GM19397 (cell line): ENCODE data around the gene TTC33.

Source experiments
- ATAC-seq: cut with Tn5 transposase; IDR thresholded peaks from one replicate; pipeline ENCODE4 v1.9.1; 2021; ENCODE audit warnings: mild to moderate bottlenecking, moderate library complexity; ENCODE audit not compliant: unreplicated experiment

The TTC33 gene

GRCh38 chr5:40547557-40547956, 208.2 kb downstream of the TTC33 start:
- no peak for ATAC-seq

GRCh38 chr5:40540301-40540700, 215.5 kb downstream of the TTC33 start:
- ATAC-seq: no peak

GRCh38 chr5:40524677-40525076, 231.1 kb downstream of the TTC33 start:
- ATAC-seq: no peak

GRCh38 chr5:40521925-40522324, 233.8 kb downstream of the TTC33 start:
- no peak for ATAC-seq

GRCh38 chr5:40521108-40521785, 234.5 kb downstream of the TTC33 start:
- no peak for ATAC-seq

- ATAC-seq: no peak
Measured at GRCh38 chr5:40518485-40518917, 237.3 kb downstream of the TTC33 start.

GRCh38 chr5:40515476-40515875, 240.3 kb downstream of the TTC33 start:
- no peak for ATAC-seq

GRCh38 chr5:40514976-40515375, 240.8 kb downstream of the TTC33 start:
- ATAC-seq: no peak

GRCh38 chr5:40511801-40512200, 244.0 kb downstream of the TTC33 start:
- no peak for ATAC-seq

GRCh38 chr5:40507095-40507494, 248.7 kb downstream of the TTC33 start:
- ATAC-seq: no peak

GRCh38 chr5:40505031-40505430, 250.7 kb downstream of the TTC33 start:
- ATAC-seq: no peak

GRCh38 chr5:40503439-40503838, 252.3 kb downstream of the TTC33 start:
- ATAC-seq: no peak

GRCh38 chr5:40502736-40503135, 253.0 kb downstream of the TTC33 start:
- peak; percentile 49 for ATAC-seq

GRCh38 chr5:40501711-40502444, 253.9 kb downstream of the TTC33 start:
- no peak for ATAC-seq

- ATAC-seq: no peak
Measured at GRCh38 chr5:40499518-40500273, 256.1 kb downstream of the TTC33 start.

- no peak for ATAC-seq
Measured at GRCh38 chr5:40499007-40499406, 256.8 kb downstream of the TTC33 start.

GRCh38 chr5:40497573-40497972, 258.2 kb downstream of the TTC33 start:
- no peak for ATAC-seq

GRCh38 chr5:40495237-40495635, 260.5 kb downstream of the TTC33 start:
- ATAC-seq: no peak

- ATAC-seq: no peak
Measured at GRCh38 chr5:40494631-40495236, 261.0 kb downstream of the TTC33 start.

GRCh38 chr5:40492056-40492455, 263.7 kb downstream of the TTC33 start:
- no peak for ATAC-seq

- ATAC-seq: no peak
Measured at GRCh38 chr5:40491644-40492043, 264.1 kb downstream of the TTC33 start.
